Osteocyte (in vitro differentiated cells): Measurements from ENCODE around the gene CXCL16. TPM values are rescaled to one million over a fixed set of nuclear protein-coding genes. Genes with fewer than 3 reads are reported as not detected.

Experiments used
- DNase-seq: peaks from one replicate; pipeline ENCODE4 v3.0.0; 2021; ENCODE audit warnings: mixed read lengths; ENCODE audit not compliant: unreplicated experiment; ENCODE audit errors: extremely low spot score
- H3K27ac Mint-ChIP-seq: one replicate; pipeline ENCODE4 v1.8.0; 2021; ENCODE audit warnings: mild to moderate bottlenecking, mixed read lengths; ENCODE audit not compliant: unreplicated experiment
- H3K27me3 Mint-ChIP-seq: one replicate; pipeline ENCODE4 v1.8.0; 2021; ENCODE audit warnings: mixed read lengths; ENCODE audit not compliant: unreplicated experiment
- H3K36me3 Mint-ChIP-seq: one replicate; pipeline ENCODE4 v1.8.0; 2021; ENCODE audit warnings: mixed read lengths; ENCODE audit not compliant: unreplicated experiment
- H3K4me1 Mint-ChIP-seq: one replicate; pipeline ENCODE4 v1.8.0; 2021; ENCODE audit warnings: mixed read lengths; ENCODE audit not compliant: unreplicated experiment
- H3K4me3 Mint-ChIP-seq: one replicate; pipeline ENCODE4 v1.8.0; 2021; ENCODE audit warnings: mild to moderate bottlenecking, moderate library complexity, mixed read lengths; ENCODE audit not compliant: unreplicated experiment
- H3K9me3 Mint-ChIP-seq: one replicate; pipeline ENCODE4 v1.8.0; 2021; ENCODE audit warnings: mixed read lengths; ENCODE audit not compliant: unreplicated experiment
- CTCF ChIP-seq: fragments of 200-600 bp; sonication (generic); IDR thresholded peaks from 2 replicates; pipeline ENCODE4 v1.5.0; 2021; ENCODE audit warnings: antibody characterized with exemption, mild to moderate bottlenecking, moderate library complexity
- total RNA-seq: library from RNA; stranded (reverse); gene quantifications from 2 replicates; pipeline ENCODE4 v1.2.1, GENCODE V29; 2021

Gene CXCL16
- total RNA-seq, 1 donor from 2014 or later: 12.8 TPM

GRCh38 chr17:4743898-4744297 lies 4.2 kb upstream of the CXCL16 start:
- H3K4me1 Mint-ChIP-seq: peaks cover 14% of the 10 kb centered on the region
- no peaks in the 10 kb centered on the region for H3K36me3 Mint-ChIP-seq

GRCh38 chr17:4743216-4743615 lies 3.5 kb upstream of the CXCL16 start:
- no peaks in the 10 kb centered on the region for H3K36me3 Mint-ChIP-seq

More at GRCh38 chr17:4743898-4744297, 4.2 kb upstream of the CXCL16 start:
- Mint-ChIP-seq H3K27me3 (peaks cover 30% of the 10 kb centered on the region), H3K9me3 (no peaks in the 10 kb centered on the region), H3K27ac (no peak overlapping the region), H3K4me3 (no peak overlapping the region)
- DNase-seq: no peak
- TF ChIP-seq CTCF: no peak

GRCh38 chr17:4742629-4743028 lies 2.9 kb upstream of the CXCL16 start:
- H3K4me1 Mint-ChIP-seq: peaks cover 20% of the 10 kb centered on the region
- no peak for TF ChIP-seq CTCF
- no peak overlapping the region for H3K4me3 Mint-ChIP-seq
- no peak for DNase-seq
- no peak overlapping the region for H3K27ac Mint-ChIP-seq
- H3K27me3 Mint-ChIP-seq: peaks cover 26% of the 10 kb centered on the region
- no peaks in the 10 kb centered on the region for H3K36me3 Mint-ChIP-seq
- no peaks in the 10 kb centered on the region for H3K9me3 Mint-ChIP-seq

More at GRCh38 chr17:4743216-4743615, 3.5 kb upstream of the CXCL16 start:
- H3K4me3 Mint-ChIP-seq: no peak overlapping the region
- H3K27ac Mint-ChIP-seq: no peak overlapping the region
- no peak for DNase-seq
- TF ChIP-seq CTCF: no peak
- H3K4me1 Mint-ChIP-seq: peaks cover 20% of the 10 kb centered on the region
- peaks cover 28% of the 10 kb centered on the region for H3K27me3 Mint-ChIP-seq
- no peaks in the 10 kb centered on the region for H3K9me3 Mint-ChIP-seq

GRCh38 chr17:4742133-4742532 lies 2.4 kb upstream of the CXCL16 start:
- Mint-ChIP-seq H3K4me1 (peaks cover 20% of the 10 kb centered on the region), H3K9me3 (no peaks in the 10 kb centered on the region), H3K4me3 (no peak overlapping the region), H3K27ac (no peak overlapping the region), H3K36me3 (no peaks in the 10 kb centered on the region), H3K27me3 (peaks cover 25% of the 10 kb centered on the region)
- no peak for TF ChIP-seq CTCF
- no peak for DNase-seq

- Mint-ChIP-seq H3K27me3 (peaks cover 22% of the 10 kb centered on the region), H3K4me1 (peaks cover 20% of the 10 kb centered on the region), H3K4me3 (no peak overlapping the region), H3K36me3 (no peaks in the 10 kb centered on the region), H3K9me3 (no peaks in the 10 kb centered on the region), H3K27ac (no peak overlapping the region)
- no peak for DNase-seq
- no peak for TF ChIP-seq CTCF
Observed at GRCh38 chr17:4741544-4741943, 1.8 kb upstream of the CXCL16 start.
